PC-9 (cell line): ENCODE measurements around the gene ARHGAP22. TPM values are rescaled to one million over a fixed set of nuclear protein-coding genes. Genes with fewer than 3 reads are reported as not detected.

Experiments used
- BruUV-seq: library from RNA; stranded (reverse); fragments of 400-500 nt; replicated peaks from 2 replicates; lab custom pipeline; 2021; lab: Mats Ljungman, UMichigan
- CTCF ChIA-PET: fragments of 300-600 bp; sonication (Branson Sonifier 250); formaldehyde crosslinking; loops from one replicate; lab custom pipeline; 2022; ENCODE audit warnings: antibody characterized with exemption; lab: Charles Lee
- POLR2A ChIA-PET: fragments of 300-600 bp; sonication (Branson Sonifier 250); formaldehyde crosslinking; loops from one replicate; lab custom pipeline; 2022; ENCODE audit warnings: antibody characterized with exemption; ENCODE audit not compliant: unreplicated experiment; lab: Charles Lee
- DNase-seq, 2 experiments: peaks; one replicate each; pipeline versions ENCODE4 v3.0.0 to v3.0.0-alpha.2; 2015 to 2022; ENCODE audit warnings: mixed read lengths in 1 of 2
- H2AFZ ChIP-seq: fragments of 200-600 bp; sonication (generic); 2 replicates; pipeline ENCODE4 v1.8.1; 2017; ENCODE audit warnings: antibody characterized with exemption
- H3F3A ChIP-seq: fragments of 200-600 bp; sonication (generic); 2 replicates; pipeline ENCODE4 v1.8.1; 2017; ENCODE audit warnings: antibody characterized with exemption, mild to moderate bottlenecking, low read depth; ENCODE audit not compliant: insufficient read depth
- H3K27ac ChIP-seq: fragments of 200-600 bp; sonication (generic); 2 replicates; pipeline ENCODE4 v1.6.1; 2016; ENCODE audit warnings: mixed run types
- H3K27me3 ChIP-seq: fragments of 200-600 bp; sonication (generic); 2 replicates; pipeline ENCODE4 v1.6.1; 2016; ENCODE audit warnings: low read depth, mixed run types; ENCODE audit not compliant: insufficient read depth
- H3K36me3 ChIP-seq: fragments of 200-600 bp; sonication (generic); 2 replicates; pipeline ENCODE4 v1.6.1; 2016; ENCODE audit warnings: low read depth, mixed run types
- H3K4me1 ChIP-seq: fragments of 200-600 bp; sonication (generic); replicated peaks from 2 replicates; pipeline ENCODE4 v1.6.1; 2016; ENCODE audit warnings: mixed run types; ENCODE audit not compliant: insufficient read depth
- H3K4me2 ChIP-seq: fragments of 200-600 bp; sonication (generic); 2 replicates; pipeline ENCODE4 v1.6.1; 2017; ENCODE audit warnings: mixed run types
- H3K4me3 ChIP-seq: fragments of 200-600 bp; sonication (generic); 2 replicates; pipeline ENCODE4 v1.6.1; 2016; ENCODE audit warnings: mixed run types
- H3K79me2 ChIP-seq: fragments of 200-600 bp; sonication (generic); 2 replicates; pipeline ENCODE4 v1.6.1; 2017; ENCODE audit warnings: low read depth, mixed run types
- H3K9me2 ChIP-seq: fragments of 200-600 bp; sonication (generic); 2 replicates; pipeline ENCODE4 v1.8.1; 2017; ENCODE audit warnings: mild to moderate bottlenecking; ENCODE audit not compliant: insufficient read depth
- H3K9me3 ChIP-seq: fragments of 200-600 bp; sonication (generic); 2 replicates; pipeline ENCODE4 v1.8.1; 2016; ENCODE audit warnings: low read depth; ENCODE audit not compliant: insufficient read depth
- H4K20me1 ChIP-seq: fragments of 200-600 bp; sonication (generic); 2 replicates; pipeline ENCODE4 v1.8.1; 2017; ENCODE audit not compliant: insufficient read depth
- EZH2 ChIP-seq: fragments of 200-600 bp; sonication (generic); IDR thresholded peaks from 2 replicates; pipeline ENCODE4 v1.8.0; 2017; ENCODE audit warnings: antibody characterized with exemption, low read depth
- intact Hi-C: fragments of 100-400 bp; cut with micrococcal nuclease; formaldehyde crosslinking; loops from one replicate; pipeline ENCODE4 v1.10.0; 2022; ENCODE audit not compliant: unreplicated experiment
- total RNA-seq: library from RNA; stranded (reverse); gene quantifications from 2 replicates; pipeline ENCODE4 v1.2.3, GENCODE V29; 2021
- TF ChIP-seq, protein P1 (sequence below): fragments of 200-600 bp; sonication (generic); conservative IDR thresholded peaks from 2 replicates; pipeline ENCODE4 v1.6.1; 2017; ENCODE audit warnings: mixed run types, antibody characterized with exemption, mild to moderate bottlenecking, moderate library complexity

The ARHGAP22 gene
- total RNA-seq, 1 experiment from 2014 or later: 4.0 TPM

DNA sequence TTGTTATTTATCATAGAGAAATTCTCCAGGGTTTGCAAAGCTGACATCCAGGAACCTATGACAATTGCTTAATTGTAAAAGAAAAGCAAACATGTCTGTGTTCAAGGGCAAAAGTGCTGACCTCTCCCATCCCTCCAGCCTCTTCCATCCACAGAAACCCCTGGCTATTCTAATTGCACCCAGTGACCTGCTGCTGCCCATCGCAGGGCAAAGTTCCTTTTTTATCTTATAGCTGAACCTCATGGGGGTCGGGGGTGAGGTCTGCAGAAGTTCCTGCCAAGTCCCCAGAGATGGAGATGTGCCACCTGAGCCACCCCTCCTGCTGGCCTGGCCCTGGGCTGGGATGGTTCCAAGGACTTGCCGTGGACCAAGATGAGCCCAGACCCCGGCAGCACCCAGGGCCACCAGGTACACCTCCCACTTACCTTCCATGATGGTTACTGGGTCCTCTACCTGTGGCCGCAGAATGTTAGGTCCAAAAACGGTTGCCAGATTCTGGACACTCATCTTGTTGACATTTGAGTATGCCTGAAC is 151.9 kb downstream of the ARHGAP22 start:
- TF ChIP-seq, protein P1, sequence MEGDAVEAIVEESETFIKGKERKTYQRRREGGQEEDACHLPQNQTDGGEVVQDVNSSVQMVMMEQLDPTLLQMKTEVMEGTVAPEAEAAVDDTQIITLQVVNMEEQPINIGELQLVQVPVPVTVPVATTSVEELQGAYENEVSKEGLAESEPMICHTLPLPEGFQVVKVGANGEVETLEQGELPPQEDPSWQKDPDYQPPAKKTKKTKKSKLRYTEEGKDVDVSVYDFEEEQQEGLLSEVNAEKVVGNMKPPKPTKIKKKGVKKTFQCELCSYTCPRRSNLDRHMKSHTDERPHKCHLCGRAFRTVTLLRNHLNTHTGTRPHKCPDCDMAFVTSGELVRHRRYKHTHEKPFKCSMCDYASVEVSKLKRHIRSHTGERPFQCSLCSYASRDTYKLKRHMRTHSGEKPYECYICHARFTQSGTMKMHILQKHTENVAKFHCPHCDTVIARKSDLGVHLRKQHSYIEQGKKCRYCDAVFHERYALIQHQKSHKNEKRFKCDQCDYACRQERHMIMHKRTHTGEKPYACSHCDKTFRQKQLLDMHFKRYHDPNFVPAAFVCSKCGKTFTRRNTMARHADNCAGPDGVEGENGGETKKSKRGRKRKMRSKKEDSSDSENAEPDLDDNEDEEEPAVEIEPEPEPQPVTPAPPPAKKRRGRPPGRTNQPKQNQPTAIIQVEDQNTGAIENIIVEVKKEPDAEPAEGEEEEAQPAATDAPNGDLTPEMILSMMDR: no peak
- TF ChIP-seq EZH2: no peak
- H3K36me3 ChIP-seq: no peaks in the 10 kb centered on the region
- intact Hi-C loops: no loop called here
- H3K4me2 ChIP-seq: no peak overlapping the region
- H3K9me3 ChIP-seq: no peaks in the 10 kb centered on the region
- no peaks in the 10 kb centered on the region for H4K20me1 ChIP-seq
- CTCF ChIA-PET: no interaction called here
- H3K4me3 ChIP-seq: no peak overlapping the region
- H3K79me2 ChIP-seq: no peaks in the 10 kb centered on the region
- POLR2A ChIA-PET: no interaction called here
- no peak overlapping the region for H3K27ac ChIP-seq
- no peak overlapping the region for H2AFZ ChIP-seq
- no peaks in the 10 kb centered on the region for H3F3A ChIP-seq
- no peaks in the 10 kb centered on the region for H3K9me2 ChIP-seq
- no peaks in the 10 kb centered on the region for H3K4me1 ChIP-seq
- no peaks in the 10 kb centered on the region for H3K27me3 ChIP-seq
- no peak for DNase-seq
- BruUV-seq: no TSS peak

DNA sequence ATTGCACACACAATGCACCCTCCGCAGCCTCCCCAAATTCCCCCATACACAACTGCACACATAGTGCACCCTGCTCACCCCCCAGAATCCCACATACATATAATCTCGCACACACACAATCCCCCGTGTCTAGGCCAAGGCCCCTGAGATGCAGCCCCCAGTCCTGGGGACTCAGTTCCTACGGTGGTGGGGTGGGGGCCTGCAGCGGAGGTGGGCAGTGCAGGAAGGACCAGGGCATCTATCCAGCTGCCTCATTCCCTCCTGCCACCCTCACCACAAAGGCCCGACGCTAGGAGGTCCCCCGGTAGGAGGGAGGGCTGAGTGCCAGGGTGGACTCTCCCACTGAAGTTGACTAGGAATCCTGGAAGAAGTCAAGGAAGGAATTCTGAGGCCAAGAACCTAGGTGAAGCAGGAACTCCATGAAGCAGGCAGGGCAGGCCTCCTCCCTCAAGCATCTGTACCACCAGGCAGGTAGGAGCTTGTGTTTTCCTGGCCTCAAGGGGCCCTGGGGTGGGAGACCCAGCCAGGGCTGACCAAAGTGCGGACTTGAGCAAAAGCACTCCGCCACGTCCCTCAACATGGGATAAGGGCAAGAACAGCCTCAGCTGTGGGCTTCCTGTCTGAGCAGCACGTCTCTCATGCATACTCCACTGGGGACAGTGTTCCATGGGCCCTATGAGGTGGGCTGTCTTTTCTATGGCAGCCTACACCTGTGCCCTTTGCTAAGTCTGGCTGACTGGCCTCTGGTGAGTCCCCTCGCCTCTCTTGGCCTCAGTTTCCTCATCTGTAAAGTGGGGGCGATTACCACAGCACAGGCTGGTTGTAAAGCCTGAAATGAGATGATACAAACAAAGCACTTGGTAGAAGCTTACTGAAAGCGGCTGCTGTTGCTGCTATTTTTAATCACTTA is 152.6 kb downstream of the ARHGAP22 start:
- no peak overlapping the region for H2AFZ ChIP-seq
- H3F3A ChIP-seq: no peaks in the 10 kb centered on the region
- no peaks in the 10 kb centered on the region for H3K4me1 ChIP-seq
- H3K4me3 ChIP-seq: no peak overlapping the region
- no peak overlapping the region for H3K4me2 ChIP-seq
- TF ChIP-seq, protein P1: no peak
- TF ChIP-seq EZH2: no peak
- H3K27ac ChIP-seq: no peak overlapping the region
- no peak for DNase-seq
- no peaks in the 10 kb centered on the region for H3K9me2 ChIP-seq
- ChIA-PET POLR2A (no interaction called here), CTCF (no interaction called here)
- H3K9me3 ChIP-seq: no peaks in the 10 kb centered on the region
- BruUV-seq: no TSS peak
- H3K36me3 ChIP-seq: no peaks in the 10 kb centered on the region
- H4K20me1 ChIP-seq: no peaks in the 10 kb centered on the region
- intact Hi-C loops: no loop called here
- no peaks in the 10 kb centered on the region for H3K27me3 ChIP-seq
- H3K79me2 ChIP-seq: no peaks in the 10 kb centered on the region

- Histone ChIP-seq H3K9me3 (no peaks in the 10 kb centered on the region), H3K27me3 (no peaks in the 10 kb centered on the region), H3F3A (no peaks in the 10 kb centered on the region), H3K9me2 (no peaks in the 10 kb centered on the region), H3K79me2 (no peaks in the 10 kb centered on the region), H3K4me3 (no peak overlapping the region), H3K27ac (no peak overlapping the region), H4K20me1 (no peaks in the 10 kb centered on the region), H2AFZ (no peak overlapping the region), H3K4me1 (no peaks in the 10 kb centered on the region), H3K36me3 (no peaks in the 10 kb centered on the region), H3K4me2 (no peak overlapping the region)
- intact Hi-C loops: no loop called here
- ChIA-PET CTCF (no interaction called here), POLR2A (no interaction called here)
- BruUV-seq: no TSS peak
- DNase-seq: no peak
- no peak for TF ChIP-seq EZH2
- TF ChIP-seq, protein P1: no peak
Observed at GRCh38 chr10:48450741-48451466, 154.0 kb downstream of the ARHGAP22 start.
